GM21381 (cell line): ENCODE measurements around the gene TINAG.
"Not testable (repeated sequence)": the region's sequence is repeated elsewhere in the genome, so short reads cannot be mapped to it uniquely, and the experiment has no call there.

ENCODE experiments used
- ATAC-seq: cut with Tn5 transposase; IDR thresholded peaks from one replicate; pipeline ENCODE4 v1.9.1; 2021; ENCODE audit warnings: mild to moderate bottlenecking, moderate library complexity; ENCODE audit not compliant: unreplicated experiment

Gene TINAG

DNA sequence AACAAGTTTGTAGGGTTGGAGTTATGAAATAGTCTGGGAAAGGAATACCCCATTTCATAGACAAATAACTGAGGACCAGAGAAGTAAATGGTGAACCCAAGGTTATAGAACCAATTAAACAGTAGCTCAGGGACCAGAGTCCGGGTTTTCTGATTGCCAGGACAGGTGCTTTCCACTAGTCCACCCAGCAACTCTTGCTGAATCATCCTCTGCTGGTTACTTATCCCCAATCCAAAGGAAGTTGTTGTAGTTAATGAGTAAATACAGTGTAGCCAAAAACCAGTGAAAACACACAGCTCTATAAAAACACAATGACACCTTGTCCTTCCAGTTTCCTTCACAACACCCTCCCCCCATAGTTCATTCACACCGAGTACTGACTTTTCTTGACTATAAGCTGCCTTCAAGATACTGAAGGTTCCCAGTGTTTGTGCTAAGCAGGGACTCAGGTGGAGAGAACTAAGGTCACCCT lies 766 bp upstream of the TINAG start:
- peak; percentile 68 for ATAC-seq

DNA sequence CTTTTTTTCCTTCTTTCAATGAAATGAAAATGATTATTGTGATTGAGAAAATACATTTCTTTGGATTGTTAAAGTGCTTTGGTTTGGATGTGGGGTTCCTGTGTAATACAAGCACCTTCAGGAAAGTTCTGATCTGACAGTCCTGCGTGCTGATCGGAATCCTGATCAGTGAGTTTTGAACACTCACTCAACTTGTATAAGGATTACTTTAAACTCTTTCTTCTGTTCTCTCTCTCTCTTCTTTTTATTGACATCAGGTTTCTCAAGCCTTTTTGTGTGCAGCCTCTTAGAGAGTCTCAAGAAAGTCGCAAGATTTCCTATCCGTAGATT lies 710 bp downstream of the TINAG start:
- no peak for ATAC-seq

DNA sequence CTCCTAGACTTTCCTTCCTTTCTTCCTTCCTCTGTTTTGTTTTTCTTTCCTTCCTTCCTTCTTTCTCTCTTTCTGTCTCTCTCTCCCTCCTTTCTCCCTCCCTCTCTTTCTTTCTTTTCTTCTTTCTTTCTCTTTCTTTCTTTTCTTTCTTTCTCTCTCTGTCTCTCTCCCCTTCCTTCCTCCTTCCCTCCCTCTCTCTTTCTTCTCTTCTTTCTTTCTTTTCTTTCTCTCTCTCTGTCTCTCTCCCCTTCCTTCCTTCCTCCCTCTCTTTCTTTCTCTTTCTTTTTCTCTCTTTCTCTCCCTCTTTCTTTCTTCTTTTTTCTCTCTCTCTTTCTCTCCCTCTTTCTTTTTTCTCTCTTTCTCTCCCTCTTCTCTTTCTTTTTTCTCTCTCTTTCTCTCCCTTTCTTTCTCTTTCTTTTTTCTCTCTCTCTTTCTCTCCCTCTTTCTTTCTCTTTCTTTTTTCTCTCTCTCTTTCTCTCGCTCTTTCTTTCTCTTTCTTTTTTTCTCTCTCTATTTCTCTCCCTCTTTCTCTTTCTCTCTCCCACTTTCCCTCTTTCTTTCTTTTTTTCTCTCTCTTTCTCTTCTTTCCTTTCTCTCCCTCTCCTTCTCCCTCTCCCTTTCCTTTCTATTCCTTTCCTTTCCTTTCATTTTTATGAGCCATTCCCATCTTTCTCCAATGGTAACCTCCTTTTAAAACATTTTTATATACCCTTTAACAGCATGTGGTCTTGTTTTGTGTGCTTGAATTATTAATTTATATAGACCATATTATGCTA lies 2.3 kb downstream of the TINAG start:
- no peak for ATAC-seq

DNA sequence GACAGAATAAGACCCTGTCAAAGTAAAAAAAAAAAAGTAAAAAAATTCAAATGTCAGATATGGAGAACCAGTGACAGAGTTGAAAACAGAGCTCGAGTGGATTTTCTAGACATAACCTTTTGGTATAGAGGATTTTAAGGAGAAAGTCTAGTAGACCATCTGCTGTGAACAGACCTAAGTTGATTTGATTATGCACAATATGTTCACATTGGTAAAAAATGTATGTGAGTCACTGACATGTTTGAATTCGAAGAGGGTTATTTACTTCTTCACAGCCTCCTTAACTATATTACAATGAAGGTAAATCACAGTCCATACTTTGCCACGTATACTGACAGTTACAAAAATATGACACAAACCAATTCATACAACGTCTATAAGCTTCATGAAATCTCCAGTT lies 7.4 kb downstream of the TINAG start:
- no peak for ATAC-seq

DNA sequence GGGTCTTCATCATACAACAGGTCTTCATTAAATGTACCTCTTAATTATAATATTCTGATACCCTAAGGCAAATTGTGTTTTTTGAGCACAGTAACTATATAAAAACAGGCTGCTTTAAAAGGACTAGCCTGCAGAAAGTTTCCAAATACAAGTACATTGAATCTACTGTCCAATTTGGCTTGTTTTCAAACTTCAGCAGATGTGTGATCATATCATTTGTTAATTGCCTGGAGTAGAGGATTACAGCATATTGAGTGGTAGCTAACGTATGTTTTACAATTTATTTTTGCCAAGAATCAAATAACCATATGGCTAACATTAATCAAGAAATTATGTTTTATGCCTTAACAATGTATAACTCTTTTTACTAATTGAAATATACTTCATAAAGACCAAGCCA lies 12.6 kb downstream of the TINAG start:
- no peak for ATAC-seq

DNA sequence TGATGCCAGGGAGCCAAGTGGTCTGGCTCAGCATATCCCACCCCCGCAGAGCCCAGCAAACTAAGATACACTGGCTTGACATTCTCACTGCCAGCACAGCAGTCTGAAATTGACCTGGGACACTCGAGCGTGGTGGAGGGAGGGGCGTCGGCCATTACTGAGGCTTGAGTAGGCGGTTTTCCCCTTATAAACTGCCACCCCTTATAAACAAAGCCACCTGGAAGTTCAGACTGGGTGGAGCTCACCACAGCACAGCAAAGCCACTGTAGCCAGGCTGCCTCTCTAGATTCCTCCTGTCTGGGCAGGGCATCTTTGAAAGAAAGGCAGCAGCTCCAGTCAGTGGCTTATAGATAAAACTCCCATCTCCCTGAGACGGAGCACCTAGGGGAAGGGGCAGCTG lies 19.4 kb downstream of the TINAG start:
- ATAC-seq, result no peak

DNA sequence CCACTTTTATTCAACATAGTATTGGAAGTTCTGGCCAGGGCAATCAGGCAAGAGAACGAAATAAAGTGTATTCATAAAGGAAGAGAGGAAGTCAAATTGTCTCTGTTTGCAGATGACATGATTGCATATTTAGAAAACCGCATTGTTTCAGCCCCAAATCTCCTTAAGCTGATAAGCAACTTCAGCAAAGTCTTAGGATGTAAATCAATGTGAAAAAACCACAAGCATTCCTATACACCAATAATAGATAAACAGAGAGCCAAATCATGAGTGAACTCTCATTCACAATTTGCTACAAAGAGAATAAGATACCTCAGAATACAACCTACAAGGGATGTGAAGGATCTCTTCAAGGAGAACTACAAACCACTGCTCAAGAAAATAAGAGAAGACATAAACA lies 23.3 kb downstream of the TINAG start:
- not testable (repeated sequence) for ATAC-seq

DNA sequence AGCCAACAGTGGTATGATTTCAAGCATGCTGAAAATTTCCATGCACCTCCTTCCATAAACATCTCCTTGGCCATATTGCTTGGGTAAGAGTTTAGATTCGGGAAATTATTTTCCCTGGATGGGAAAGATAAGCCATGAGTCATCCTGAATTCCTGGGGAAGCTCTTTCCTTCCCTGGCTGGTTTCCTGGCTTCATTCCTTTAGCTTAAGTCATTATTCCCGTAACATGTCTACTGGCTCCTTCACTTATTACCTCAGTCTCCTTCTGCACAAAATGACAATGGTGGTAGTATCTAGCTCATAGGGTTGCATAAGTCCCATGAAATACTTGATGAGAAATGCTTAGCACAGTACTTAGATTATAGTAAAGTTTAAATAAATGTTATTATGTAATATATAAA lies 27.6 kb downstream of the TINAG start:
- no peak for ATAC-seq

DNA sequence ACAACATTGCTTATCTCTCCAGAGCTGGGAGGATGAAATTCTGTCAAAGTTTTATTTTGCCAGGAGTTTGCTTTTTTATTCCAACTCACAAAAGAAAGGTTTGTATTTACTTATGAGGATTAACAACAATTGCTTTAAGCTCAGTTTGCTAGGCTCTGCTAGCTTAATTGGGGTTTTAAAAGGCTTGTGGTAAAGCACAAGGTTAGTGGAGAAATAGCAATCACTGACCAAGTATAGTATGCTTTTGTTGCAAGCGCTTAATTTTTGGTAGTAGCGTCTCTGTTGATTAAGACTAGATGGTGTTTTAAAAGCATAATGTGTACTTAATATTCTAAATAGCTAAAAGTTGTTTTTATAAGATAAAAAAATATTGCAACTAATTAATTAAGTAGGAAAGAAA lies 45.7 kb downstream of the TINAG start:
- ATAC-seq, result no peak

DNA sequence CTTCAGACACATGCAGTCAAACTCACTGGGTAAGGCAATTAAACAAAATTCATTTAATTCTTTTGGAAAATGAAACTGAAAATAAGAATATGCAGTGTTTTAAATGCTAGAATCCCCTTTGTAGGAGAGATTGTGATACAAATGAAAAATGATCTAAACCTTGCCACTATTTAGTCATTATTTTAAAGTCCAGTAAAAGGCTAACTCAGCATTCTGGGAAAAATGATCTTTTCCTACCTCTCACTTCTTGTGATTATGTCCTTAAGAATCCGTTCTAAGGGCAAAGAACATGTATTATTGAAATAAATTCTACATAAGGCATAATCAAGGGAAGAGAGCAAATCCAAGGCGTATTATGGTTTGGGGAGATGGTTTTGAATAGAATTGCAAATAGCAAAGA lies 46.4 kb downstream of the TINAG start:
- no peak for ATAC-seq

DNA sequence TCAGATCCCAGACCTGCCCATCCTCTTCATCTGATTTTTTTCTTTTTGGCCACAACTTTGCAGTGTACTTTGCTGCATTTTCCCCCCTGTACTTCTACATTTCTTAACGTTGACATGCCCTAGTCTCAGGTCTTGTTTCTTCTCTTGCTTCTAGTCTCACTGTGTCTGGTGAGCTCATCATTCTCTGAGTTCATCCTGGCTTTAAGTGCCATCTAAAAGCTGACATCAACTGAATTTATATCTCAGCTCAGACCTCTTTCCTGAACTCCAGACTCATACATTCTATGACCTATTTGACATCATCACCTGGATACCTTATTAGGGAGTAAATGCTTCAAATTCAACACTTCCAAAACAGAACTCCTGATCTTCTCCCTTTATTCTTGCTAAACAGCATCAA lies 48.9 kb downstream of the TINAG start:
- no peak for ATAC-seq

DNA sequence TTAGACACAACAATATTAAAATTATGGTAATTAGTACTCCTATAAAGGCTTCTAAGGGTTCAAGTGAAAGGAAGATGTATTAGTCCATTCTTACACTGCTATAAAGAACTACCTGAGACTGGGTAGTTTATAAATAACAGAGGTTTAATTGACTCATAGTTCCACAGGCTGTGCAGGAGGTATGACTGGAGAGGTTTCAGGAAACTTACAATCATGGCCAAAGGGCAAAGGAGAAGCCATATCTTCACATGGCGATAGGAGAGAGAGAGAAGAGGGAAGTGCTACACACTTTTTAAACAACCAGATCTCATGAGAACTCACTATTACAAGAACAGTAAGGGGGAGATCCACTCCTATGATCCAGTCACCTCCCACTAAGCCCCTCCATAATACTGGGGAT lies 52.9 kb downstream of the TINAG start:
- no peak for ATAC-seq

DNA sequence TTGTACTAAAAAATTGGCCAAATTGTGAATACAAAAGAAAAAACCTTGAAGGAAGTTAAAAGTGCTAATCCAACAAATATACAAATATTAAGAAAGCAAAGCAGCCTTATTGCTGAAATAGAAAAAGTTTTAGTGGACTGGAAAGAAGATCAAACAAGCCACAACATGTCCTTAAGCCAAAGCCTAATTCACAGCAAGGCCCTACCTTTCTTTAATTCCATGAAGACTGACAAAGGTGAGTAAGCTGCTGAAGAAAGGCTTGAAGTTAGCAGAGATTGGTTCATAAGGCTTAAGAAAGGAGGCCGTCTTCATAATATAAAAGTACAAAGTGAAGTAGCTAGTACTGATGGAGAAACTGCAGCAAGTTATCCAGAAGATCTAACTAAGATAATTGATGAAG lies 53.5 kb downstream of the TINAG start:
- no peak for ATAC-seq

DNA sequence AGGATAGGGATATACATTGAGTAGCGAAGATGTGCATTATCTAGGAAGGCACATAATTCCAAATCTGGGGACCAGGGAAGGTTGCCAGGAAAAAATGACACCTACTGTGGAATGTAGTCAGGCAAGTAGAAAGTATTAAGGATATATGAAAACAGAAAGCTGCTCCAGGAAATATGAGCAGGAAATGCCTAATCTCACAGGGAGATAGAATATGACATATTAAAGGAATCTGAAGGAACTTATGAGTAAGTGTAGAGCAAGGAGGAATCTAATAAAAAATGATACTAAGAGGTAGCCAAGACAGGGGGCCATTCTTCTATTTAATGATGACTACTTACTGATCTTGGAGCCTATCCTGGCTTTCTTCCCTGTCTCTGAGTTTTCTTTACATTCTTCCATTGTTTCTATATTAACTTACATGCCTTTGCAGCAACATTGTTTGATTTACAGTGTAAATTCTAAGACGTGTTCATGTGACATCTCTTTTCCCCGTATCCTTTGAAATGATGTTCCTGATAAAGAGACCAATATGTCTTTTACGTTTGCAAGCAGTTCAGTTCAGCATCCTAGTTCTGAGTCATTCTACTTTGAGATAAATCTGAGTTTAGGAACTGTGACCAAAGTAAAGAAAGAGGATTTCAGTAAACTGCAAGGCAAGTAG lies 58.6 kb downstream of the TINAG start:
- no peak for ATAC-seq

DNA sequence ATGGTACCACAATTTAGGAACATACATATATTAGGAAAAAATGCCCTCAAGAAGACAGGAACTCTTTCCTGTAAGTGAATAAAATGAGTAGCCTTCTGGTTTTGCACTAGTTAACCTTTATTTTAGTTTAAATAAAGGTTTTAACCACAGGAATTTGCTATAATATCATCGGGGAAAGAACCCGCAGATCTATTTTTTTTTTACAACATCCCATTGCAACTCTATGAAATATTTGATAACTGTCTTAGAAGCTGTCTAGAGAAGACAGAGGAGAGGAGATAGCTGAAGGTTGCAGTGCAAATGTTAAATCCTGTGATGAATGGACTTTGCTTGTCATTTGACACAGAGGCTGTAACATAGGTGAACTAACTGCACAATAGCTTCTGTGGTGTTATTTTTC lies 69.5 kb downstream of the TINAG start:
- no peak for ATAC-seq

DNA sequence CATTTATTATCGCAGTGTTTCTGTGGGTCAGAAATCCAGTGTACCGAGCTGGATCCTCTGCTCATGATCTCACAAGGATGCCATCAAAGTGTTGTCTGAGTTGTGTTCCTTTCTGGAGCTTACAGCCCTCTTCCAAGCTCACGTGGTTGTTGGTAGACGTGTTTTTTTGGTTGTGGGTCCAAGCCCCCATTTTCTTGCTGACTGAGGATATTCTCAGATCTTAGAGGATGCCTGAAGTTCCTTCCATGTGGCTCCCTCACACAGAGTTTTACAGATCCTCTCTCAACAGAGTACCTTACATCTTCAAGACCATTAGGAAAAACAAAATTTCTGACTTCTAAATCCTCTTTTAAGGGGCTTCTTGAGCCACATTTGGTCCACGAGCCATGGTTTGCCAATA lies 78.1 kb downstream of the TINAG start:
- ATAC-seq, result no peak

DNA sequence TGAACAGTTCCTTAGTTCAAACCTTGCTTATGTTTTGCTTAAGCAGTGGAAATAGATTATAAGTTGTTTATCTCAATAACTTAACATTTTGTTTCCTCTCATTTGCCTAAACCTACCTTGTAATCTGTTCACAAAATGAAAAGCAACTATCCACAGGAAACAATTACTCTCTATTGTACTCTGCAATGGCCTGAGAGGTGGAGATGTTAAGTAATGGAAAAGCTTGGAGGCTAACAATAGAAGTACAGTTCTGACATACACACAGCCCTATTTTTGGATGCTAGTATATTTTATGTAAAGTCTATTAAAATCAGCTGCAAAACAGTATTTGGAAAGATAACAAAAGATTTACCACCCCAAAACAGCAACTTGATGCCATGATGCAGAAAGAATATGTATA lies 82.1 kb downstream of the TINAG start:
- ATAC-seq, result no peak

DNA sequence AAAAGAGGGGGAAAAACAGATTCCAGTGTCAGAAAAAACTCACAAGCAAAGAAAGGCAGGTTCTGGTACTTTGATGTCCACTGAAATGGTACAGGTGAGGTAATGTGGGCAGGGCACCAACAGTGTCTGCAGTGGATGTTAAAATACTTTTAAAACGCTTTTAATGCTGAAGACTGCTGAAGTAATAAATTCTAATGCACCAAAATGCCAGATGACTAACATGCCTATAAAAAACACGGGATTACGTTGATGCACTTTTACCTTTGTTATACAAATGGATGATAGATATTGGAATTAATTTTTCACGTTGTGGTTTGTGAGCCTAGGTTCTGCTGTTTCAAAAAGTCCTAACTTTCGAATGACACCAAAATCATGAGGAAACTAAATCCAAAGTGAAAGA lies 83.3 kb downstream of the TINAG start:
- no peak for ATAC-seq

DNA sequence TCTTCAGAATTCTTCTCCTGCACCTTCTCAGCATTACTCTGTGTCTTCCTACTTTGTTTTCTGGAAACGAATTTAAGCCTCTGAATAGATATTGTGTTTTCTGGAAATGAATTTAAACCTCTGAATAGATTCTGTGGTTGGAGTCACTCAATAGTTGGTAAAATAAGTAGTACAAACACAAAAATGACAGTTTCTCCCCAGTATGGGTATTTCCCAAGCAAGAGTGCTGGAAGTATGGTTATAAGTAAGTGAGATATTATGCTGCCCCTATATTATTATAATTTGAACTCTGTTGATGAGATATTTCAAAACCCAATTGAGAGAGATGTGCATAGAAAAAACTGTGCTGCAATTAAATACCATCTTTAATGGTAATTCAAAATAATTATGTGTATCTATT lies 94.9 kb downstream of the TINAG start:
- no peak for ATAC-seq

DNA sequence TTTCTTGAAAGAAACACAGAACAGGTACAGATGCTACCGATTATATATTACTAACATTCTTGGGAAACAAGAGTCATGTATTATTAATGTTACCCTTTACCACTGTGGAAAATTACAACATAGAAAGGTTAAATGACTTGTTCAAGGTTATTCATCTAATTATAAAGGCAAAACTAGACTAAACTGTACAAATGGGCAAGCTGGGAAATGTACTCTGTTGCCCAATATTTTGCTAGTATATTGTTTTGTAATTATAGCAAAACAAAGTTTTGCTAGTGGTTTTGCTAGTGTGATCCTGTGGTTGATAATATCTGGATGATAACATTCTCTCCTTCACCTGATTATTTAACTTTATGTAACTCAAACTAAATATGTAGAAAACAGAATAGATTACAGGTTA lies 96.5 kb downstream of the TINAG start:
- no peak for ATAC-seq

DNA sequence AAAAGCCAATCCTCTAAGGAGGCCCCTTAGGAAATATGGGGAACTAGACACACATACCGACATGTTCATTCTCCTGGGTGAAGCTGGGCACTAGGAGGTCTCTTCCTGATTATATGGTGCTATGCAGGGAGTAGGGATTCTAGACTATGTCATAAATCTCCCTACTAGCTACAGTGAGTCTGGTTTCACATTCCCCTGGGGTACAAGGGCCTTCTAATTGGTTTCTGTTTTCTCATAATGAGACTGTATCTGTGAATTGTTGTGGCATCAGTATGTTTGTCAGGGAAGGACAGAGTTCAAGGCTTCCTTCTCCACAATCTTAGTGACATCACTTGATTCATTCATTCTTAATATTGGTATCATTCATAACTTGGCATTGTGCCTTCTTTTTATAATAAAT lies 103.5 kb downstream of the TINAG start:
- ATAC-seq, result no peak

DNA sequence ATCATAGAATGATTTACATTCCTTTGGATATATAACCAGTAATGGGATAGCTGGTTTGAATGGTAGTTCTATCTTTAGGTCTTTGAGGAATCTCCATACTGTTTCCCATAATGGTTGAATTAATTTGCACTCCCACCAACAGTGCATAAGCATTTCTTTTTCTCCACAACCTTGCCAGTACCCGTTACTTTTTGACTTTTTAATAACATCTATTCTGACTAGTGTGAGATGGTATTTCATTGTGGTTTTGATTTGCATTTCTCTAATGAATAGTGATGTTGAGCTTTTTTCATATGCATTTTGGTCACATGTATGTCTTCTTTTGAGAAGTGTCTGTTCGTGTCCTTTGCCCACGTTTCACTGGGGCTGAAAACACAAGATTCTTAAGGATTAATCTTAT lies 107.3 kb downstream of the TINAG start:
- ATAC-seq, result no peak

DNA sequence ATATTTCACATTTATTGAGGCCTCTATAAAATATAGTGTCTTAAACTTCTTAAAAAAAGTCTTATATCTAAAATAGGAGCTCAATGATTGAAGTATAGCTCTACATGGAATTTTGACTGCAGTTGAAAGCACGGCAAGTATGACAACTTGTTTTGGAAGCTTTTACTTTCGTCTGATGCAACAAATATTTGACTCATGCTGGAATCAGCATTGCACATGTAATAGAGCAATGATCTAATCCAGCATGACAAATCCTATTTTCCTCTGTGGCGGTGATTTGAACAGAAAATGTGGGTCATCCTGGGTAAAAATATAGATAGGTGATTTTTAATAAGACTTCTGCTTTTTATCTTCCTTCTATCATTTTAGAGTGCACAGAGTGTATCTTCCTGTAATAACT lies 111.6 kb downstream of the TINAG start:
- ATAC-seq, result no peak
